NCI-H2196 treated with DMSO at 0.1 percent for 48 hours (cell line): Measurements from ENCODE around the gene TARS1.
"Not testable (repeated sequence)": the region's sequence is repeated elsewhere in the genome, so short reads cannot be mapped to it uniquely, and the experiment has no call there.

Experiments used
- DNase-seq: peaks from one replicate; lab custom pipeline; 2025; ENCODE audit not compliant: unreplicated experiment; lab: John Stamatoyannopoulos, UW

TARS1 gene

GRCh38 chr5:33487236-33487635 is 46.5 kb downstream of the TARS1 start:
- DNase-seq, result no peak

DNA sequence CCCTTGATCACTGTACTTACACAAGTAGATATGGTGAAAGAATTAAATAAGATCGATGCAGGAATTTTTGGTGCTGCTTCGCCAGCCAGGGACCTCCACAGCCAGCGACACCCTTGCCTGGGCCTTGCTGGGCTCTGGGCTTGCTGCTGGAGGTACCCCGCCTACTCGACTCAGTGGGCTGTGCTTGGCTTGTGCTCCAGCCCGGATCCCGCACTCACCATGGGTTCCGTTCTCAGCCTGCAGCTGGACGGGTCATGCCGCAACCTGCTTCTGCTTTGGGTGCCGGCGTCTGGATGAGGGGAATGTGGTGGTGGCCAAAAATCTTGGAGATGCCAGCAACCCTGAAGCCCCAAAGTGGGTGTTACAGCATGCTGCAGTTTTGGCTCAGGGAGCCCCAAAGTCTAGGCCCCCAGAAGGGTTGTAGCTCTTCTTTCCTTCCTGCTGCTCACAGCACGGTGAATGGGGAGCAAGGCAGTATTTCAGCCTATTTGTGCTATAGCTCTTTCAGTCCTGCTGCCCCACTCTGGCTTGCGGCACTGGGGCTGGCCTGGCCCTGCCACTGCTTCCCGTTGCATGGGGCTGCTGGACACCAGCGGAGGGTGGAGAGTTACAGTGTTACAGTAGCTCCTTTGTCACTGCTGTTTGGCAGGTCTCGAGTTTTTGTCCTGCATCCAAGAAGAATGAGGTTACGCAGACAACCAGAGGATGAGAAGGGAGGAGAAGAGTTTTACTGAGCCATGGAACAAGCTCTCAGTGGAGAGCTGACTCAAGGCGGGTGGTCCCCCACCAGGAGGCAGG is 48.0 kb downstream of the TARS1 start:
- DNase-seq, result no peak

- no peak for DNase-seq
Observed at GRCh38 chr5:33489481-33490067, 48.8 kb downstream of the TARS1 start.

DNA sequence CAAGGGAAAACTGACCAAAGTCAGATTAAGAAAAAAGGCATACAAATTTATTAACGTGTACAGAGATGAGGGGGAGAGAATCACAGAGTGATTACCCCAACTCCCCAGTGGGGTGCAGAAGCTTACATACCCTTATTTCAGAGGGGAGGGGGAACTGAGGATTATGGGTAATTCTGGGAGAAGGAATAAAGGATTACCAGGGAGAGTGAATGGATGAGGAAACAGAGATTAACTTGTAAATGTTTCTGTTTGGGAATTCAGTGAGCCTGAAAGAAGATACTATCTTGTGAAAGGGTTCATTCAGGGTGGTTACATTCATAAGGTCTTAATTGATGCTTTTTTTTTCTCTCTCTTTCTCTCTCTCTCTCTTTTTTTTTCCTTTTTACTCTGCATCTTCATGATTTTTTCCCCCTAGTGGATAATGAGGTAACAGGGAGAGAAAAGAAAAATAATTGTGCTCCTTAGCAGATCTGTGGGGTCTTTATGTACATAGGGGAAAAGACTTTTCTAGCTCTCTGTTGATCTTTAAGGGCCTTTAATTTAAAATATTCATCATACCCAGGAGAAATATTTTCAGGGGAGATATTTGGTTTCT is 49.4 kb downstream of the TARS1 start:
- no peak for DNase-seq

DNA sequence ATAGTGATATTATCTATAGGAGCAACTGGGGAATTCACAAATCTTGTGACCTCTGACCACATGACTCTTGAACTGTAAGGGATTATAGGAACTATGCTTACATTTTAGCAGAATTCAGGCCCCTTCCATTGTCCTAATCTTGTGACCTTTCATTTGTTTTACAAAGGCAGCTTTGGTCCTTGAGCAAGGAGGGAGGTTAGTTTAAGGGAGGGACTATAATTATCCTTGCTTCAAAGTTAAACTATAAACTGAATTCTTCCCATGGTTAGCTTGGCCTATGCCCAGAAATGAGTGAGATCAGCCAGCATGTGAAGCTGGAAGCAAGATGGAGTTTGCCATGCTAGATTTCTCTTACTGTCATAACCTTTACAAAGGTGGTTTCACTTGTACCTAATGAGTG is 51.2 kb downstream of the TARS1 start:
- no peak for DNase-seq

DNA sequence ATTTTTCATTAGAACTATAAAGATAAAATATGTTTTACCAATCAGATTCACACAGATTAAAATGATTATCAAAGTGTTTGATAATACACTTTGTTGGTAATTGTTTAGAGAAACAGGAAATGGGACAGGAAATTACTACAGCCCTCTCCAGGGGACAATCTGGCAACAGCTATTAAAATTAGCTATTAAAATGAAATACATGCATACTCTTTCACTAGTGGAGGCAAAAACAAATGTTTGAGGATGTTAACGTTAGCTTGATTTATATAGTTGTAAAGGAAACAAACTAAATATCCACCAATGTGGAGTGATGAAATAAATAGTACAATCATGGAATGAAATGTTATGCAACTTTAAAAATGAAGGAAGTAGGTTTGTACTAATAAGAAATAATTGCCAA is 53.7 kb downstream of the TARS1 start:
- DNase-seq, result no peak

DNA sequence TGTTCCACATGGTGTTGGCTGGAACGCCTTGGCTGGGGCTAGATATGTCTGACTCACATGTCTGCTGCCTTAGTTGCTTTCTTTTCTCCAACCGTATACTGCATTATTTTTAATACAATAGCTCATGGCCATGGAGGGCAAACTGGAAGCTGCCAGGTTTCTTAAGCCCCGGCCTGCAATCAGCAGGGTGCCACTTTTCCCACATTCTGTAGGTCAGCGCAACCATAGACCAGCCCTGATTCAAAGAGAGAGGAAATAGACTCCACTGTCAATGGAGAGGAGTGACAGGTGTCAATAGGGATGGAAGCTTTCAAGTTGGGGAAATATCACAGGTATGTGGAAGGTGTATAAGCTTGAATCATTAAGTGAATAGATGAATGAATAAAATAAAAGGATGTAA is 60.5 kb downstream of the TARS1 start:
- no peak for DNase-seq

DNA sequence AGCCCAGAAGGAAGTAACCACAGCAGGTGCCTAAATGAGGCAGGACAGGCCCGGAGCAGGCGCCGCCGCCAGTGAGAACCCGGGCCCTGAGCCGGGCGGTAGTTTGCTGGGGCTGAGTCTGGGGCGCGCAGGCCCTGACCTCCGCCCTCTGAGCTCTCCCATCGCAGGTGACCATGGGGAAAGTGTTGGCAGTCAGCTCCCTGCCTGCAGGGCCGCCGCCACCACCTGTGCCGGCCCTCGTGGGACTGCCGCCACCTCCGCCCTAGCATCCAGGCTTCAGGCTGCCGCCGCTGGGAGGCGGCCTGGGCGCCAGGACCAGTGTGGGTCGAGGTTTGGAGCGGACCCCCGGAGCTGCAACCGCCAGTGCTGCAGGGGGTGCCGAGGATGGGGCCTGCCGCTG is 61.1 kb downstream of the TARS1 start:
- no peak for DNase-seq

- no peak for DNase-seq
Observed at GRCh38 chr5:33504570-33504969, 63.8 kb downstream of the TARS1 start.

DNA sequence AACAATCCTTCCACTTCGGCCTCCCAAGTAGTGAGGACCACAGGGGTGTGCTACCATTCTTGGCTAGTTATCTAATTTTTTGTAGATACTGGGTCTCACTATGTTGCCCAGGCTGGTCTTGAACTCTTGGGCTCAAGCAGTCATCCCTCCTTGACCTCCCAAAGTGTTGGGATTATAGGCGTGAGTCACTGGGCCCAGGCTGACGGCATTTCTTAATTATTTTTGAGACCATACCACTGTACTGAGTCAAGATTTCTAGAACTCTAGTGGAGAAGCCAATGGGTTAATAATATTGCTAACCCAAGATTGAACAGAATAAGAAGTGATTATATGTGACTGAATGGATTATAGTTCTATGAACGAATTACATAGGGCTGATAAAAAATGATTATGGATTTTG is 66.7 kb downstream of the TARS1 start:
- no peak for DNase-seq

DNA sequence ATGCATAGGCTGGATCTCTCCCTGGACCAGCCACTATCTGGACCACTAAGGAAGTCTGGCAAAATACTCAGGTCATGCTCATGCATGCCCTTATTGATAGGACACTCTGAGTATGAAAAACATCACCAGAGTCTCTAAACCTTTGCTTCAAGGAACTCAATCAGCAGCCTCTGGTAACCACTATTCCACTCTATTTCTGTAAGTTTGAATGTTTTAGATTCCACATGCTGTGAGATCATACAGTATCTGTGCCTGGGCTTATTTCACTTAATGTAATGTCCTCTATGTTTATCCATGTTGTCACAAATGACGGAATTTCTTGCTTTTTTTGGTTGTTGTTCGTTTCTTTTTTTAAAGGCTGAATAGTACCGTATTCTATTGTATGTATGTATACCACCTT is 68.3 kb downstream of the TARS1 start:
- no peak for DNase-seq

DNA sequence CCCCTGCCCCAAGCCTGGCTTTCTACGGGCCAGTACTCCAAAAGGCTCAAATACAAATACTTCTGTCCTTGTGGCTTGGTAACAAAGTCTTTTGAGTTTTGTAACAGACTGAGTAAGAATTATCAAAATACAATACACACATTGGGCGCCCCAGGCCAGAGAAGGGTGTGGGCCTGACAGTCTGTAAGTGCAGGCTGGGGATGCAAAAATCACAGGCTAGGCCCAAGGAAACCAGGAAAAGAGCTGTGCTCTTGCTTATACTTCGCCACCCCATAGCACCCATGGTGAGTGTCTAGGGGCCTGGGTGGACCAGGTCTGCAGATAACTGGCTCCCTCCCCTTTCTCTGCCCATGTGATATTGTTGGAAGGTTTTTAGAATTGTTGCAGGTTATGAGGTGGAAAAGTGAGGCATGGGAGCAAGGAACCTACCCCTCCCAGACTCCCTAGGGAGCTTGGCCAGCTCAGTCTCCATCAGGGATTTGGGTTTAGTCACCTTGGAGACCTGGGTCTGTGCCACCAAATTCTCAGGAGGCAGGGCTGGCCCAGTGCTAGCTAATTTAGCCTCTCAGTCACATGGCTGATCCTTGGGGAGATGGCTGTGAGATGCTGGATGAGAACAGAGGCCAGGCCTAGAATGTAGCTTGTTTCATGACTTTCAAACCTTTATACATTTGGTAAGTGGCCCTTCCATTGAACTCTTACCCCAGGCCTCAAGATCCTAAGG is 72.9 kb downstream of the TARS1 start:
- DNase-seq, result no peak

DNA sequence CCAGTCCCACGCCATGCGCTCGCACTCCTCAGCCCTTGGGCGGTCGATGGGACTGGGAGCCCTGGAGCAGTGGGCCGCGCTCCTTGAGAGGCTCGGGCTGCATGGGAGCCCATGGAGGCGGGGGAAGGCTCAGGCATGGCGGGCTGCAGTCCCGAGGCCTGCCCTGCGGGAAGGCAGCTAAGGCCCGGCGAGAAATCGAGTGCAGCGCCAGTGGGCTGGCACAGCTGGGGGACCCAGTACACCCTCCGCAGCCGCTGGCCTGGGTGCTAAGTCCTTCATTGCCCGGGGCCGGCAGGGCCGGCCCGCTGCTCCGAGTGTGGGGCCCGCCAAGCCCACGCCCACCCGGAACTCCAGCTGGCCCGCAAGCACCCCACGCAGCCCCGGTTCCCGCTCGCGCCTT is 74.6 kb downstream of the TARS1 start:
- not testable (repeated sequence) for DNase-seq

DNA sequence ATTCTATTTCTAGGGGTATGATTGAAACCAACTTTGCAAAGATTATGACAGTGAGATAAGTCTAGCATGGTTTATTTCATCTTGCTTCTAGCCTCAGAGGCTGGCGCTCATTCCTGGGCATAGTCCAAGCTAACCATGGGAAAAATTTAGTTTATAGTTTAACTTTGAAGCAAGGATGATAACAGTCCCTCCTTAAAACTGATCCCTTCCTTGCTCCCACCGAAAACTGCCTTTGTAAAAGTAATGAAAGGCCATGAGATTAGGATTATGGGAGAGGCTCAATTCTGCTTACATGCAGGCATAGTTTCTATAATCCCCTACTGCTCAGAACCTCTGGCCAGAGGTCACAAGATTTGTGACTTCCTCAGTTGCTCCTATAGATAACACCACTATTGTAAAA is 75.7 kb downstream of the TARS1 start:
- DNase-seq, result no peak
